HG02938 (cell line): ENCODE measurements around the gene PLEKHM1.
"Not testable (repeated sequence)": the region's sequence is repeated elsewhere in the genome, so short reads cannot be mapped to it uniquely, and the experiment has no call there.

Source experiments
- ATAC-seq: cut with Tn5 transposase; IDR thresholded peaks from one replicate; pipeline ENCODE4 v1.9.1; 2021; ENCODE audit warnings: mild to moderate bottlenecking, moderate library complexity; ENCODE audit not compliant: unreplicated experiment

Gene PLEKHM1

GRCh38 chr17:45490615-45491433 is at the start of gene PLEKHM1:
Gene PLEKHM1 (minus strand): TSS chr17:45490721. CDS start chr17:45482484, 8,237 bp downstream.
- peak; percentile 83 for ATAC-seq

- ATAC-seq: not testable (repeated sequence)
Measured at GRCh38 chr17:45538168-45538567, 47.6 kb upstream of the PLEKHM1 start.

GRCh38 chr17:45506072-45506471 is 15.6 kb upstream of the PLEKHM1 start:
- ATAC-seq: not testable (repeated sequence)

- ATAC-seq: not testable (repeated sequence)
Measured at GRCh38 chr17:45505183-45505582, 14.7 kb upstream of the PLEKHM1 start.

- ATAC-seq: not testable (repeated sequence)
Measured at GRCh38 chr17:45501092-45501707, 10.7 kb upstream of the PLEKHM1 start.

GRCh38 chr17:45500478-45500877 is 10.0 kb upstream of the PLEKHM1 start:
- not testable (repeated sequence) for ATAC-seq

- ATAC-seq: not testable (repeated sequence)
Measured at GRCh38 chr17:45499208-45499607, 8.7 kb upstream of the PLEKHM1 start.

- ATAC-seq: not testable (repeated sequence)
Measured at GRCh38 chr17:45498377-45498776, 7.9 kb upstream of the PLEKHM1 start.

GRCh38 chr17:45497449-45497848 is 6.9 kb upstream of the PLEKHM1 start:
- not testable (repeated sequence) for ATAC-seq

GRCh38 chr17:45496507-45496906 is 6.0 kb upstream of the PLEKHM1 start:
- ATAC-seq: not testable (repeated sequence)

GRCh38 chr17:45494556-45494955 is 4.0 kb upstream of the PLEKHM1 start:
- ATAC-seq: not testable (repeated sequence)

GRCh38 chr17:45492156-45492555 is 1.6 kb upstream of the PLEKHM1 start:
- not testable (repeated sequence) for ATAC-seq

- ATAC-seq: peak; percentile 18
Measured at GRCh38 chr17:45490198-45490597, 323 bp downstream of the PLEKHM1 start.

- ATAC-seq: not testable (repeated sequence)
Measured at GRCh38 chr17:45487704-45488103, 2.8 kb downstream of the PLEKHM1 start.

GRCh38 chr17:45483591-45484216 is 6.8 kb downstream of the PLEKHM1 start:
- ATAC-seq: not testable (repeated sequence)

GRCh38 chr17:45483177-45483576 is 7.3 kb downstream of the PLEKHM1 start:
- ATAC-seq: not testable (repeated sequence)

GRCh38 chr17:45482317-45482716 is 8.2 kb downstream of the PLEKHM1 start:
- not testable (repeated sequence) for ATAC-seq

- ATAC-seq: not testable (repeated sequence)
Measured at GRCh38 chr17:45475436-45475835, 15.1 kb downstream of the PLEKHM1 start.

GRCh38 chr17:45472249-45472648 is 18.3 kb downstream of the PLEKHM1 start:
- not testable (repeated sequence) for ATAC-seq

- ATAC-seq: not testable (repeated sequence)
Measured at GRCh38 chr17:45469204-45469563, 21.3 kb downstream of the PLEKHM1 start.
